Loucy (cell line): Measurements from ENCODE around the gene AKT1S1.

ENCODE experiments used
- CTCF ChIP-seq: fragments of 200-600 bp; sonication (generic); conservative IDR thresholded peaks from 2 replicates; pipeline ENCODE4 v1.5.1; 2014; ENCODE audit warnings: mild to moderate bottlenecking, antibody characterized with exemption, low read length
- EZH2phosphoT487 ChIP-seq: fragments of 200-600 bp; IDR thresholded peaks from 2 replicates; pipeline ENCODE4 v1.6.1; 2018; ENCODE audit warnings: antibody characterized with exemption, mild to moderate bottlenecking, moderate library complexity, borderline replicate concordance

GRCh38 chr19:49913720-49914119, 36.6 kb upstream of the AKT1S1 start:
- TF ChIP-seq CTCF (no peak), EZH2phosphoT487 (no peak)
